HG02943 (cell line): Measurements from ENCODE around the gene LATS2.
"Not testable (repeated sequence)": the region's sequence is repeated elsewhere in the genome, so short reads cannot be mapped to it uniquely, and the experiment has no call there.

Experiments used
- ATAC-seq: cut with Tn5 transposase; IDR thresholded peaks from one replicate; pipeline ENCODE4 v1.9.1; 2021; ENCODE audit warnings: mild to moderate bottlenecking, low read depth, moderate library complexity; ENCODE audit not compliant: unreplicated experiment

LATS2 gene

GRCh38 chr13:20972731-20973130 lies 88.7 kb downstream of the LATS2 start:
- ATAC-seq = no peak

GRCh38 chr13:20969182-20969581 lies 92.2 kb downstream of the LATS2 start:
- no peak for ATAC-seq

GRCh38 chr13:20968745-20969144 lies 92.6 kb downstream of the LATS2 start:
- ATAC-seq = no peak

GRCh38 chr13:20967340-20967739 lies 94.0 kb downstream of the LATS2 start:
- ATAC-seq = no peak

GRCh38 chr13:20964904-20965303 lies 96.5 kb downstream of the LATS2 start:
- ATAC-seq = no peak

GRCh38 chr13:20961663-20962062 lies 99.7 kb downstream of the LATS2 start:
- ATAC-seq = not testable (repeated sequence)

- ATAC-seq = no peak
Measured at GRCh38 chr13:20960663-20961309, 100.6 kb downstream of the LATS2 start.

- ATAC-seq = not testable (repeated sequence)
Measured at GRCh38 chr13:20957049-20957620, 104.3 kb downstream of the LATS2 start.

- no peak for ATAC-seq
Measured at GRCh38 chr13:20955496-20955895, 105.9 kb downstream of the LATS2 start.

- ATAC-seq = no peak
Measured at GRCh38 chr13:20953245-20953931, 108.0 kb downstream of the LATS2 start.

- no peak for ATAC-seq
Measured at GRCh38 chr13:20952838-20953237, 108.5 kb downstream of the LATS2 start.

GRCh38 chr13:20948001-20948400 lies 113.4 kb downstream of the LATS2 start:
- ATAC-seq = not testable (repeated sequence)

- no peak for ATAC-seq
Measured at GRCh38 chr13:20945952-20946383, 115.4 kb downstream of the LATS2 start.

- no peak for ATAC-seq
Measured at GRCh38 chr13:20942938-20943559, 118.3 kb downstream of the LATS2 start.

- not testable (repeated sequence) for ATAC-seq
Measured at GRCh38 chr13:20940511-20940910, 120.9 kb downstream of the LATS2 start.

GRCh38 chr13:20940083-20940482 lies 121.3 kb downstream of the LATS2 start:
- ATAC-seq = no peak

GRCh38 chr13:20939662-20940061 lies 121.7 kb downstream of the LATS2 start:
- no peak for ATAC-seq

- ATAC-seq = no peak
Measured at GRCh38 chr13:20938302-20938701, 123.1 kb downstream of the LATS2 start.

GRCh38 chr13:20927596-20928257 lies 133.7 kb downstream of the LATS2 start:
- no peak for ATAC-seq

- ATAC-seq = not testable (repeated sequence)
Measured at GRCh38 chr13:20925395-20925790, 136.0 kb downstream of the LATS2 start.
